HG03064 (cell line): ENCODE data around the gene MYCT1.
"Not testable (repeated sequence)": the region's sequence is repeated elsewhere in the genome, so short reads cannot be mapped to it uniquely, and the experiment has no call there.

Source experiments
- ATAC-seq: cut with Tn5 transposase; IDR thresholded peaks from one replicate; pipeline ENCODE4 v1.9.1; 2021; ENCODE audit warnings: low read depth; ENCODE audit not compliant: unreplicated experiment

Gene MYCT1, protein sequence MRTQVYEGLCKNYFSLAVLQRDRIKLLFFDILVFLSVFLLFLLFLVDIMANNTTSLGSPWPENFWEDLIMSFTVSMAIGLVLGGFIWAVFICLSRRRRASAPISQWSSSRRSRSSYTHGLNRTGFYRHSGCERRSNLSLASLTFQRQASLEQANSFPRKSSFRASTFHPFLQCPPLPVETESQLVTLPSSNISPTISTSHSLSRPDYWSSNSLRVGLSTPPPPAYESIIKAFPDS

DNA sequence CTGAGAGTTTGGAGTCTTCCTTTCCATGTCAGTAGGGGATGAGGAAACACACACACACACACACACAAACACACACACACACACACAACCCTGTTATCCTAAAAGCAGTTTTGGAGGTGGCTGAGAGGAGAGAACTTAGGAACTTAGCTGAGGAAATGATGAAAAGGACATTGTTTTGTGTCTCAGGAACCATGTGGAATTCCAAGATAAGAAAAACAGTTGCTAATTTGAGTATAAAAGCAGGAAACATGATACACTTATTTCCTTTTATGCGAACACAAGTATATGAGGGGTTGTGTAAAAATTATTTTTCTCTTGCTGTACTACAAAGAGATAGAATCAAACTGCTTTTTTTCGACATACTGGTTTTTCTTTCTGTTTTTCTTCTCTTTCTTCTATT is at the start of gene MYCT1:
Gene MYCT1 (plus strand): TSS at position 264 of the 400 bp plus-strand sequence. CDS start 6 bp downstream, at position 270.
- ATAC-seq, result no peak

DNA sequence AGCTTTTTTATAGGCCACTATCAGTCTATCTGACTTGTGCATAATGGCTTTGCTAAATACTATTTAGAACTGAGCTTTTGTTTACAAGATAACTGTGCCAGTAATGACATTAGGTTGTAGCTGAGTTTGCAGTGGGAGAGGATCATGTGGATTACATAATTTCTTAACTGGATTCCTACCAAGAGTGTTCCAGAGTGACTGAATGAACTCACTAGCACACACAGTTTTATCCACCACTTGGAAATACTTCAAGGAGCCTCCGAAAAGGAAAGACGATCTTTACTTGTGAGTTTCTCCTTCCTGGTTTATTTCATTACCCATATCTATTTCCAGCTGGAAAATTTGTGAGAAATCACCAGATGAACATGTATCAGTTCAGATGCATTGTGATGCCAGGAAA is 49.6 kb upstream of the MYCT1 start:
- ATAC-seq, result no peak

DNA sequence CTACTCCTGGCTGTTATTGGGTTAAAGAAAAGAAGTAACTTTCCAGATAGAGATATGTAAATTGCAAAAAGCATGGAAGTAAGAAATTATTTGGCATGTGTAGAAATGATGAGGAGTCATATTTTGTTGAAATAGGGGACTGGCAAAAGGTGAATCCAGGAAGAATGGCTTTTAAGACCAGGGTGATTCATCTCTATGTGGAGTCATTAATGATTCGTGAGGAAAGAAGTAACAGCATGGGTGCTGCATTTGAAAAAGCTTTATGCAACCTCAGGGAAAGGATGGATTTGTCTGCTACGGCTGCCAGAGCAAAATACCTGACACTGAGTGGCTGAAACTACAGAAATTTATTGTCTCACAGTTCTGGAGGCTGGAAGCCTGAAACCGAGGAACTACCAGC is 45.7 kb upstream of the MYCT1 start:
- no peak for ATAC-seq

DNA sequence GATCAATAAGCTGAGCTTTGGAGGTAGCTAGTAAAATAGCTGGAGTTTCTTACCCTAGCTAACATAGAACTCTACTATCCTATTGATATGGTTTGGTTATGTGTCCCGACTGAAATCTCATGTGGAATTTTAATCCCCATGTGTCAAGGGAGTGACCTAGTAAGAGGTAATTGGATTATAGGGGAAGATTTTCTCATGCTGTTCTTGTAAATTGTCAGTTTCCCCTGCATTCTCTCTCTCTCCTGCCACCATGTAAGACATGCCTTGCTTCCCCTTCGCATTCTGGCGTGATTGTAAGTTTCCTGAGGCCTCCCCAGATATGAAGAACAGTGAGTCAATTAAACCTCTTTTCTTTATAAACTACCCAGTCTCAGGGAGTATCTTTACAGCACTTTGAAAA is 35.9 kb upstream of the MYCT1 start:
- ATAC-seq, result no peak

DNA sequence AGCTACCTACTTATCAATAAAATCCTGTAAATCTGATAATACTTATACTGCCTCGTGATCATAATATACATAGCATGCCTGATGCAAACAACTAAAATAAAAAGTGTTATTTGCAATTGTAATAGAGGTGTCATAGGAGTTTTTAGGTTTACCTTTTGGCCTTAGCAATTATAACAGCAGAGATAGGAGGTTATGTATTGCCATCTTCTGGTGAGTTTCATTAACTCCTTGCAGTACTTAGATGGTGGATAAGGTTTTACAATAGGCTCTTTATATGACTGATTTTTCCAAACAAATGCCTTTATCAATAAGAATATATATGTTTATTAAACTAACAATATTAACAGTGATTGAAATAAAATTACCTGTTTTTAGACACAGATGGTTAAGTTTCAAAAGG is 27.8 kb upstream of the MYCT1 start:
- no peak for ATAC-seq

DNA sequence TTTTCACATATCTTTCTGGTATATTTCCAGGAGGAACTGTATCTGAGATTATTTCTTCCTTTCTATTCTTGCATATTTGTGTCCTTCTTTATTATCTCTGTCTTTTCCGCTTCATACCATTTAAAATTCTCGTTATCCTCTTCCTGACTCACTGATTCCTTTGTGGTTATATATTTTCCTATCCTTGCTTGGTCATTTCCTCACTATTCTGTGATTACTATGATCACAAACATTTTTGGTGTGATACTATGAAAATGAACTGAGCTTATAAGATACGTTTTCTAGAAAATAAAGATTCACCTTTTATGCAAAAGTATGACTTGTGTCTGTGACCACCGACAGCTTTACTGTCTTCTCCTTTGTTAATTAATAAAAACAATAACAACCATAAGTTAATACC is 26.5 kb upstream of the MYCT1 start:
- no peak for ATAC-seq

DNA sequence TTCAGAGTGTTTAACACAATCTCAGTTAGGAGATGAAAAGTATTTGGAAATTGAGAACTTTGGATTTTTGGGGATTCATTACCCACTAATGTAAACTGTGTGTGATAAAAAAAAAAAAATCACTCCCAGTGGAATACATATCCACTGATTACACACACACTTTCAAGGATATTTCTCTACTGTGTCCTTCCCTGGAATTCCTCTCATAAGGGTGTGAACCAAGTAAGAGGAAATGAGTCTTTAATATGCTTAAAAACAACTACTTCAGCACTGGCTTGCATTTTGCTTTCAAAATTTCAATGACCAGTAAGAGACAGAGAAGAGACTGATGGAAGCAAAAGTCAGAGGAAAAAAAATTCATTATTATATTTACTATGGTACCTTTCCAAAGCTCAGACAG is 24.5 kb upstream of the MYCT1 start:
- no peak for ATAC-seq

DNA sequence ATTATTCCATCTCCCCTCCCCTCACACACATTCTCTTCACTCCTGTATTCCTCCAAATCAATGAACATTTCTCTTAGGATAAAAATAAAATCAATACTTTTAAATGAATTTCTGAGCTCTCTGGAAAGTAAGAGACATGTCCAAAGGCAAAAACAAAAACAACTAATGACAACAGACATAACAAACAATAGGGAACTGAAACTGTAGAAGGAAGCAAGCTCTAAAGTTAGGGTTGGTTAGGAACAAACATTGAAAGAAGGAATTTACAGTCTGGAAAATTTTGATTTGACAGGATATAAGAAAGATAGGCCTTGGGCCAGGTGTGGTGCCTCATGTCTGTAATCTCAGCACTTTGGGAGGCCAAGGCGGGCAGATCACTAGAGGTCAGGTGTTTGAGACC is 17.5 kb upstream of the MYCT1 start:
- ATAC-seq, result no peak

DNA sequence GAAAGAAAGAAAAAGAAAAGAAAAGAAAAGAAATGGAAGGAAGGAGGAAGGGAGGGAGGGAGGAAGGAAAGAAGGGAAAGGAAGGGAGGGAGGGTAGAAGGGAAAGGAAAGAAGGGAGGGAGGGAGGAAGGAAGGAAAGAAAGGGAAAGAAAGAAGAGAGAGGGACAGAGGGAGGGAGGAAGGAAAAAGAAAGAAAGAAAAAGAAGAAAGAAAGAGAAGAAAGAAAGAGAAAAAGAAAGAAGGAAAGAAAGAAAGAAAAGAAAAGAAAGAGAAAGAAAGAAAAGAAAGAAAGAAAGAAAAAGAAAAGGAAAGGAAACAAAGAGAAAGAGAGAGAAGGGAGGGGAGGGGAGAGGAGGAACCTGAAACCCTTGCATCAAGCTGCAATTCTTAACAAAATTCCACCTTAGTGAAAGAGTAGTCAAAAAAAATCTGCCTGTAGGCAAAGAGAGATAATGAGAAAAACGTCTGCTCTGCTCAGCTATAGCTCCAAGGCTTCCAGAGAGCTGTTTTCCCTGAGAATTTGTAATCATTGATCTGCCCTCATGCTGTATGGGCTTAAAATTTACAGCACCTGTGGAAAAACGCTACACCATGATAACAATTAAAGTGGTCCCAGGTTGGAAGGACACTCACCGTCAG is 16.7 kb upstream of the MYCT1 start:
- no peak for ATAC-seq

DNA sequence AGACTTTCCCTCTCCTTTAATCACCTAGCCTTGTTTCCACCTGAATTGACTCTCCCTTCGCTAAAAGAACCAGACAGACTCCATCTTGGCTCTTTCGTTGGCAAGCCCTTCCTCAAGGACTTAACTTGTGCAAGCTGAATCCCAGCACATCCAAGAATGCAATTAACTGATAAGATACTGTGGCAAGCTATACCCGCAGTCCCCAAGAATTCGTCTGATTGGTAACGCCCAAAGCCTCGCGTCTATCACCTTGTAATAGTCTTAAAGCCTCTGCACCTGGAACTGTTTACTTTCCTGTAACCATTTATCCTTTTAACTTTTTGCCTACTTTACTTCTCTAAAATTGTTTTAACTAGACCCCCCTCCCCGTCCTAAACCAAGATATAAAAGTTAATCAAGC is 15.6 kb upstream of the MYCT1 start:
- ATAC-seq, result no peak

DNA sequence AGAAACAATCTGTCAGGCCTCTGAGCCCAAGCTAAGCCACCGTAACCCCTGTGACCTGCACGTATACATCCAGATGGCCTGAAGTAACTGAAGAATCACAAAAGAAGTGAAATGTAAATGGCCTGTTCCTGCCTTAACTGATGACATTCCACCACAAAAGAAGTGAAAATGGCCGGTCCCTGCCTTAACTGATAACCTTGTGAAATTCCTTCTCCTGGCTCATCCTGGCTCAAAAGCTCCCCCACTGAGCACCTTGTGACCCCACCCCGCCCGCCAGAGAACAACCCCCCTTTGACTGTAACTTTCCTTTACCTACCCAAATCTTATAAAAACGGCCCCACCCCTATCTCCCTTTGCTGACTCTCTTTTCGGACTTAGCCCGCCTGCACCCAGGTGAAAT is 14.8 kb upstream of the MYCT1 start:
- ATAC-seq, result not testable (repeated sequence)

DNA sequence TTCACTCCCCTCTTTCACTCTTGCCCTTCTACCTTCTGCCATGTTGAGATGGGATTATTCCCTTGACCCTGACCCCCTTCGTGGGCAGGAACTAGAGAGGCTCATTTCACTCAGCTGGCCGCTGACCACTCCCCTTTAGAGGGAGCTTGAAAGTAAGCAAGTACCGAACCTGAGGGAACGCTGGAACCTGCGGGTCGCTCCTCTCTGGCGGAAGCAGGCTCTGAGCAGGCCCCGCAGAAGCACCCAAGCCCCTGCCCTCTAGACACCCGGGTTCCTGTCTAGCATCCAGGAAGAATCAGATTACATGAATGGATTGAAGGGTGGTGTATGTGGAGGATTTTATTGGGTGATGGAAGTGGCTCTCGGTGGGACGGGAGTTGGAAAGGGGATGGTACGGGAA is 11.9 kb upstream of the MYCT1 start:
- no peak for ATAC-seq

DNA sequence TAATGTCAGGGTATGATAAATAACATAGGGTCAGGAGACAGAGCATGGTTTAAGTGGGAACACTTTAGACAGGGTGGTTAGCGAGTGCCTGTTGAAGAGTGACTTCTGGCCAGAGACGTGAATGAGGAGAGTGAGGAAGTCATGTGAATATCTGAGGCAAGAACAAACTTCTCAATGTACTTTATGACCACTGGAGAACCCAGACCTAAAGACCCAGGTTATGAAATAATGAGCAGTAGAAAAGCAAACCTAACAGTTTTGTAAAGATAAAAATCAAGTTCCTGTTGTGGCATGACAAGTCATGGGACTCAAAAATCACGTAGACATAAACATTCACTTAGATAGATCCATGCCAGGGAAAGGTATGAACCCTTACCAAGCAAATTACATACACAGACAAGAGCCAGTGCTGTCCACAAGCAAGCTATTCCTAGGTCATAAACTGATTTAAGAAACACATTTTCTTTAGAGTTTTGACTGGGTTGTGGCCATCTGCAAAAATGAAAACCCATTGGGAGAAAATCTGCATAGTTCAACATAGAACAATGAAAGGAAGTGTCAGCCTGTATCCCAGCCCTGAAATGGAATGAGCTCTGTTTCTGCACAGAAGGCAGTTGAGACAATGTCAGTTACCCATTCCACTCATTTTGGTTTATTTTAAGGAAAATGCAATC is 2.2 kb upstream of the MYCT1 start:
- no peak for ATAC-seq

DNA sequence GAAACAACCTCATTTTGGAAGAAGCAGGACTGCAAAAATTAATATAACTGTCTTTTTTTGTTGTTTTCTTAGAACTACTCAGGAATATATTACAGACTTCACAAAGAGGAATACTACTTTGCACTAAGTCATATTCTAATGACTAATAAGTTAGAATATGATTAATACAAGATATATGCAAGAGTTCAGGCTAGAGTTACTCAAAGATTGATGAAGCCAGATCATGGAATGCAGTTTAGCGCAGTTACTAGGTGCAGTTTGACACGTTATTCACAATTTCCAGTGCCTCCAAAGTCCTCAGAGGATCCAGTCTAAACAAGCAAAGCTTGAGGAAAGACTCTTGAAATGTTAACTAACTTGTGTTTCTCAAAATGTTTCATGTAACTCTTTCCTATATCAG is 1.2 kb upstream of the MYCT1 start:
- no peak for ATAC-seq

DNA sequence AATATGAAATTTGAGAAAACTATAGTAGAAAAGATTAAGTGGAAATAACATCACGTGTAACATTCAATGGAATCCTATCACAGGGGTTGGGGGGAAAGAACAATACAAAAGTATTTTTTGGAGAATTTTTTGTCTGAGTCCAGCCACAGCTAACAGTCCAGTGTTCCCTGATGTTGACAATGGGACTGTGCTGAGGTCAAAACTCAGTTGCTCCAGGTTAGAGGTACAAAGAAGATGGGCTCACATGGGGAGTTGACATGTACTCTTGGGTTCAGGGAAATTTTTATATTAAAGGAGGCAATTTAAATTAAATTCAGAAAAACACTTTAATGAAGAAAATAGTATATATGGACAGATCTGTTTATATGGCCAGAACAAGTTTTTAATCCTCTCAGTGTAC is 995 bp downstream of the MYCT1 start:
- no peak for ATAC-seq

DNA sequence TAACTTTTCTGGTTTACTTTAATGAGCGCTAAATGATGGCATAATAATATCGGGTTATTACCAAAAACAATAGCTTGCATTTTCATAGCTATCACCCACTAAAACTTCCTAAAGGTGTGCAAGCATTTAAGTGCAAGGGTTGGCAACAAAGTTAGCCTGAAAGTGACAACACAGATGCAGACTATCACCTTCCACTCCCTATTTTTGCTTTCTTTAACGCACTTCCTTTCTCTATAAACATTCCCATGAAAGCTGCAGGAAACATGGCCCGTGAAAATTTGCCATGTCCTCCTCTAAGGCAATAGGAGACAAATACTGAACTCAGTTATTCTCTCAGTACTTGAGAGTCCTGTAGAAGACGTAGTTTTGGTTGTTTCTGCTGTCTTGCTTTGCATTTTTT is 2.7 kb downstream of the MYCT1 start:
- no peak for ATAC-seq

DNA sequence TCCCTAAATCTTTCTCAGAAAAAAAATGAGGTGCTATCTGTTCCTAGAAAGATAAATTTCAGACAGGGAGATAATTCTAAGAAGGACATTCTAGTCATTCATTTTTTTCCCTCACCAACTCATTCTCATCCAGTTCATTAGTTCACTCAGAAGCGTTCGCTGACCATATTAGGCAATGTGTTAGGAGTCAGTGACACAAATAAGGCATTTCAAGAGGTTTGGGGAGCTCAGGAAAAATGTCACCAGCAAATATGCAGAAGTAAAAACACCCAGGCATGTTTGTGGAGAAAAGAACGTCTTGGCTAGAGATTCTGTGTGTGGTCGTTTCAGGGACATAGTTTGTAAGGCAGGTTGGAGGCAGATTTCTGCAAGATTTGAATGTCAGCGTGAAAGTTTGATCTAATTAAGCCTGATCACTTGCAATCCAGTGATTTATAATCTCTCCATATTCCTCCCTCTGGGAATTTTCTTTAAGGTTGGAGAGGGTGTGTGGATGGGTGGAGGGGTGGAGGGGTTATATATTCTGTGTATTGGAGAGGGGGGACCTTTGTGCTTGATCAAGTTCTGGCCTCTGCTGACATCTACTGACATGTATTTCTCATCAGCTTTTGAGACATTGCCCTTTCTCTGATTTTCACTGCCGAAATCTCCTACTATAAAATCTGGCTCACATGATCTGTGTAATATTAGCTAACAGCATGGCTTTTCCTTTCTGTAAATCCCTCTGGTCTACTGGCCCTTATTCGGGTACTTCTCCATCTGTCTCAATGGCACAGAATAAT is 3.6 kb downstream of the MYCT1 start:
- no peak for ATAC-seq

DNA sequence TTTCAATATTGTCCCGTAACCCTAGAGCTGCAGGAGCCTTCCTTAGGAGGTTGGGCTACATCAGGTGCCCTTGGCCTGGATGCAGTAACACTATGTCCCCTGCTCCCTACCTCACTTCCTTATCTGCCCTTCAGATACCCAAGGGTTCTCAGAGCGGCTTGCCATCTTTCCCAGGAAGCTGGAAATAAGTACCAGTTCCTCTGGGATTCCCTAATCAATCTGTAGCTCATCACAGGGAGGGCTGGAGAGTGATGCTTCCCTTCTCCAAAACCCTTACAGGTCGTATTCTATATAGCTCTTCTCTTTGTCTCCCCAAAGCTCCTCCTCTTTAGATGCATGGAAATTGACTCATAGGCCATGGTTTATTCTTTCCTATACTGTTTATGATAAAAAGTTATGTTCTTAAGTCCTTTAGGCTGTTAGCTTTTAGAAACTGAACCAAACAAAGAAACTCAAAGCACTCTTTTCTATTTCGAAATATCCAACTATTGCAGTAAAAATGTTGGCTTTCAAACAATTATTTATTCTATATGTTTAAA is 4.2 kb downstream of the MYCT1 start:
- no peak for ATAC-seq

DNA sequence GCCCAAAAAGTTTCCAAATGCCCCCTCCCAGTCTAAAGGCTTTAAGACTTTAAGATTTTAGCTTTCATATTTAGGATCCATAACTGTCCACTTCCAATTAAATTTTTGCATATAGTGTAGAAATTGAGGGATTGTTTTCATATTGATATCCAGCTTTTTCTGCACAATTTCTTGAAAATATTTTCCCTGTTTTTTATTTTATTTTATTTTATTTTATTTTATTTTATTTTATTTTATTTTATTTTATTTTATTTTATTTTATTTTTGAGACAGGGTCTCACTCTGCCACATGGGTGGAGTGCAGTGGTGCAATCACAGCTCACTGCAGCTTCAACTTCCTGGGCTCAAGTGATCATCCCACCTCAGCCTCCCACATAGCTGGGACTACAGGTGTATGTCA is 6.1 kb downstream of the MYCT1 start:
- ATAC-seq, result not testable (repeated sequence)

DNA sequence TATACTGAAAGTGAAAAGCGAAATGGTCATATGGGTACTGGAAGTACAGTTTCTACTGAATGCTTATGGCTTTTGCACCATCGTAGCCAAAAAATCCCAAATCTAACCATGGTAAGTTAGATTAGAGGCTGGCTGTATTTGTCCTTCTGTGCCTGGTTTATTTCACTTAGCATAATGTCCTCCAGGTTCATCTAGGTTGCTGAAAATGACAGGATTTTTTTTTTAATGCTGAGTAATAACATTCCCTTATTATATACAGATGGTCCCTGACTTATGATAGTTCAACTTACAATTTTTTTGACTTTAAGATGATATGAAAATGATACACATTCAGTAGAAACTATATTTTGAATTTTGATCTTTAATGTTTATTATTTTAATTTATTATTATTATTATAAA is 7.6 kb downstream of the MYCT1 start:
- ATAC-seq, result no peak

DNA sequence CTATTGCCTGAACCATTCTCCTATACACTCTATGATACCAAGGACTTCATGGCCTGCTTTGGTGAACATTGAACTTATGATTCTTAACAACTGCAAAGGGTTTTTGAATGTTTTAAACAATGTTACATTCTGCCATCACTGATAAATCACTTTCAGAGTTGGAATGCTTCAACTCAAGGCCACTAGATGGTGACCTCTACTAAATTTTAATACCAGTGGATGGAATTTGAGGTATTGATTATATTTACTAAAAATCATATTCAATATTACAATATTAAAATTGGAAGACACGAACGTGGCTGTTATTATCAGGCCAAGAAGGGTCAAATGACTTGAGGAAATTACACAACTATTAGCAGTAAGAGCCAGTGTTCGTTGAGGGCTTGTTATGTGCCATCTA is 18.6 kb downstream of the MYCT1 start:
- no peak for ATAC-seq
